ENCODE measurements around the gene GPR85. TPM values are rescaled to one million over a fixed set of nuclear protein-coding genes. Genes with fewer than 3 reads are reported as not detected.

The GPR85 gene
- total RNA-seq, 1 donor from 2014 or later = 0.69 TPM

DNA sequence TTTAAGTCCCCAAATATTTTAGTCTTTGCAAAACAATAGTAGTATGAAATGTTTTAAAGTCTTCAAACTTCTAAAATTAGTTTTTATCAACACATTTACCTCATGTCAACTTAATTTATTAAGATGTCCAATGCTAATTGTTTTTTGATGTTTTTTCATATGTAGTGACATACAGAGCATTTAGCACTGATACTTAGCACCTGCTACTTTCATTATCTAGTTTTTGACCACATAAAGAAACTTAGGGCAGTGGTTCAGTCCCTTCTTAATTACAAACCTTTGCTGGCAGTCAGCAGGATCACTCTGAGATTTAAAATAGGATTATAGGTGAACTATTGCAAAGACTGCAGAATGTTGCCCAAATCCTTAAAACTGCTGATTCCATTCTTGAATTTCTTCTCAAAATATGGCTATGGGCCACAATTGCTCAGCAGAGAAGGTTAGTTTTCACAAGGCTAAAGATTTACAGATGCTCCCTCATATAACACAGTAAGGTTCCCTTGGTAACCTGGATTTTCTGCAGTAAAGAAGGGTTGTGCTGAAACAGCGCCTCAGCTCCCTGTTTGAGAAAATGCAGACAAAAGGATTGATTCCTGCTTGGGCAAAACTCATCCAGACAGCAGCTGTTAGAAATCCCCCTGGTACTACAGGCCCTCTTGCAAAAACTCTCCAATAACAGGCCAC lies 3.4 kb downstream of the GPR85 start:
- H3K36me3 ChIP-seq = no peaks in the 10 kb centered on the region

GRCh38 chr7:113078331-113078730 lies 8.3 kb downstream of the GPR85 start:
- intact Hi-C loops (cut with micrococcal nuclease) = no loop called here
- Histone ChIP-seq H3K9me3 (replicated peaks) (no peaks in the 10 kb centered on the region), H3K36me3 (no peaks in the 10 kb centered on the region), H3K4me3 (no peak overlapping the region), H3K27me3 (ENCODE audit: low read depth) (no peaks in the 10 kb centered on the region), H3K4me1 (no peaks in the 10 kb centered on the region), H3K27ac (replicated peaks) (no peak overlapping the region)
- TF ChIP-seq, protein P1, sequence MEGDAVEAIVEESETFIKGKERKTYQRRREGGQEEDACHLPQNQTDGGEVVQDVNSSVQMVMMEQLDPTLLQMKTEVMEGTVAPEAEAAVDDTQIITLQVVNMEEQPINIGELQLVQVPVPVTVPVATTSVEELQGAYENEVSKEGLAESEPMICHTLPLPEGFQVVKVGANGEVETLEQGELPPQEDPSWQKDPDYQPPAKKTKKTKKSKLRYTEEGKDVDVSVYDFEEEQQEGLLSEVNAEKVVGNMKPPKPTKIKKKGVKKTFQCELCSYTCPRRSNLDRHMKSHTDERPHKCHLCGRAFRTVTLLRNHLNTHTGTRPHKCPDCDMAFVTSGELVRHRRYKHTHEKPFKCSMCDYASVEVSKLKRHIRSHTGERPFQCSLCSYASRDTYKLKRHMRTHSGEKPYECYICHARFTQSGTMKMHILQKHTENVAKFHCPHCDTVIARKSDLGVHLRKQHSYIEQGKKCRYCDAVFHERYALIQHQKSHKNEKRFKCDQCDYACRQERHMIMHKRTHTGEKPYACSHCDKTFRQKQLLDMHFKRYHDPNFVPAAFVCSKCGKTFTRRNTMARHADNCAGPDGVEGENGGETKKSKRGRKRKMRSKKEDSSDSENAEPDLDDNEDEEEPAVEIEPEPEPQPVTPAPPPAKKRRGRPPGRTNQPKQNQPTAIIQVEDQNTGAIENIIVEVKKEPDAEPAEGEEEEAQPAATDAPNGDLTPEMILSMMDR (IDR thresholded peaks at IDR 0.05; ENCODE audit: borderline replicate concordance) = no peak
- no peak for DNase-seq

More for the DNA sequence above, 3.4 kb downstream of the GPR85 start:
- Histone ChIP-seq H3K4me1 (peaks cover 13% of the 10 kb centered on the region), H3K27ac (replicated peaks) (no peak overlapping the region), H3K27me3 (ENCODE audit: low read depth) (peaks cover 26% of the 10 kb centered on the region), H3K9me3 (replicated peaks) (no peaks in the 10 kb centered on the region), H3K4me3 (no peak overlapping the region)
- no peak for DNase-seq
- intact Hi-C loops (cut with micrococcal nuclease) = no loop called here
- TF ChIP-seq, protein P1 (IDR thresholded peaks at IDR 0.05; ENCODE audit: borderline replicate concordance) = no peak

- H3K27me3 ChIP-seq (ENCODE audit: low read depth) = no peaks in the 10 kb centered on the region
- H3K4me3 ChIP-seq = no peak overlapping the region
- TF ChIP-seq, protein P1 (IDR thresholded peaks at IDR 0.05; ENCODE audit: borderline replicate concordance) = no peak
- no peak overlapping the region for H3K27ac ChIP-seq (replicated peaks)
- no peak for DNase-seq
- no peaks in the 10 kb centered on the region for H3K9me3 ChIP-seq (replicated peaks)
- intact Hi-C loops (cut with micrococcal nuclease) = no loop called here
- H3K36me3 ChIP-seq = no peaks in the 10 kb centered on the region
- no peaks in the 10 kb centered on the region for H3K4me1 ChIP-seq
Measured at GRCh38 chr7:113076703-113077102, 9.9 kb downstream of the GPR85 start.

- no peak for DNase-seq
- Histone ChIP-seq H3K27ac (replicated peaks) (no peak overlapping the region), H3K27me3 (ENCODE audit: low read depth) (no peaks in the 10 kb centered on the region), H3K9me3 (replicated peaks) (no peaks in the 10 kb centered on the region), H3K4me1 (no peaks in the 10 kb centered on the region), H3K36me3 (no peaks in the 10 kb centered on the region), H3K4me3 (no peak overlapping the region)
- TF ChIP-seq, protein P1 (IDR thresholded peaks at IDR 0.05; ENCODE audit: borderline replicate concordance) = no peak
- intact Hi-C loops (cut with micrococcal nuclease) = no loop called here
Measured at GRCh38 chr7:113071465-113071864, 15.2 kb downstream of the GPR85 start.

DNA sequence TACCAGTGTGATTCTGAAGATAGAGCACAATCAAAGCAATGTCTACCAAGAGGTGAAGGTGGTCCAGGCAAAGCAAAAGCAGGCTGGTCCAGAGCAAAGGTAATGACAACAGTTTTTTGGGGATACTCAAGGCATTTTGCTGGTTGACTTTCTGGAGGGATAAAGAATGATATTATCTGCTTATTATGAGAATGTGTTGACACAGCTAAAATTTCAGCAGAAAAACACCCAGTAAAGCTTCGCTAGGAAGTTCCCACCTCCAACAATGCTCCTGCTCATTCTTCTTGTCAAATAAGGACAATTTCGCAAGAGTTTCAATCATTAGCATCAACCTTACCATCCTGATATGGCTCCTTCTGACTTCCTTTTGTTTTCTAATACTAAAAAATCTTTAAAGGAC lies 24.1 kb downstream of the GPR85 start:
- Histone ChIP-seq H3K4me3 (no peak overlapping the region), H3K27ac (replicated peaks) (no peak overlapping the region), H3K9me3 (replicated peaks) (no peaks in the 10 kb centered on the region), H3K27me3 (ENCODE audit: low read depth) (peaks cover 7% of the 10 kb centered on the region), H3K4me1 (no peaks in the 10 kb centered on the region), H3K36me3 (no peaks in the 10 kb centered on the region)
- TF ChIP-seq, protein P1 (IDR thresholded peaks at IDR 0.05; ENCODE audit: borderline replicate concordance) = no peak
- intact Hi-C loops (cut with micrococcal nuclease) = no loop called here
- no peak for DNase-seq
